Measurements from ENCODE around the gene FCHO2.

FCHO2 gene

GRCh38 chr5:73103870-73104299 is 148.0 kb downstream of the FCHO2 start:
- Histone ChIP-seq H3K9ac (ENCODE audit: low read length) (no peak overlapping the region), H3K4me3 (ENCODE audit: low read depth, low read length, poor library complexity, severe bottlenecking) (no peak overlapping the region), H3K4me2 (ENCODE audit: low read length) (no peak overlapping the region), H3K9me2 (ENCODE audit: low read depth, low read length) (no peaks in the 10 kb centered on the region), H3K9me3 (ENCODE audit: low read length) (no peaks in the 10 kb centered on the region), H2AFZ (ENCODE audit: low read length) (no peak overlapping the region), H3F3A (ENCODE audit: insufficient read depth, low read length) (no peaks in the 10 kb centered on the region), H3K36me3 (ENCODE audit: insufficient read depth, low read length) (no peaks in the 10 kb centered on the region), H3K27ac (ENCODE audit: low read depth, low read length, poor library complexity, severe bottlenecking) (no peak overlapping the region), H3K4me1 (ENCODE audit: insufficient read depth, low read length, severe bottlenecking) (peaks cover 17% of the 10 kb centered on the region), H3K79me2 (ENCODE audit: insufficient read depth, low read length) (no peaks in the 10 kb centered on the region), H4K20me1 (ENCODE audit: insufficient read depth, low read length) (no peaks in the 10 kb centered on the region), H3K27me3 (ENCODE audit: insufficient read depth, low read length) (no peaks in the 10 kb centered on the region)
- TF ChIP-seq EZH2 (IDR thresholded peaks at IDR 0.05; ENCODE audit: borderline replicate concordance, low read length) (no peak), CTCF (IDR thresholded peaks at IDR 0.05; ENCODE audit: low read length) (no peak)

GRCh38 chr5:73104326-73104725 is 148.5 kb downstream of the FCHO2 start:
- Histone ChIP-seq H3K9me2 (ENCODE audit: low read depth, low read length) (no peaks in the 10 kb centered on the region), H3F3A (ENCODE audit: insufficient read depth, low read length) (no peaks in the 10 kb centered on the region), H3K27me3 (ENCODE audit: insufficient read depth, low read length) (no peaks in the 10 kb centered on the region), H3K4me3 (ENCODE audit: low read depth, low read length, poor library complexity, severe bottlenecking) (no peak overlapping the region), H4K20me1 (ENCODE audit: insufficient read depth, low read length) (no peaks in the 10 kb centered on the region), H3K4me1 (ENCODE audit: insufficient read depth, low read length, severe bottlenecking) (peaks cover 13% of the 10 kb centered on the region), H2AFZ (ENCODE audit: low read length) (no peak overlapping the region), H3K79me2 (ENCODE audit: insufficient read depth, low read length) (no peaks in the 10 kb centered on the region), H3K9me3 (ENCODE audit: low read length) (no peaks in the 10 kb centered on the region), H3K27ac (ENCODE audit: low read depth, low read length, poor library complexity, severe bottlenecking) (no peak overlapping the region), H3K4me2 (ENCODE audit: low read length) (no peak overlapping the region), H3K9ac (ENCODE audit: low read length) (no peak overlapping the region), H3K36me3 (ENCODE audit: insufficient read depth, low read length) (no peaks in the 10 kb centered on the region)
- TF ChIP-seq CTCF (IDR thresholded peaks at IDR 0.05; ENCODE audit: low read length): no peak
- no peak for TF ChIP-seq EZH2 (IDR thresholded peaks at IDR 0.05; ENCODE audit: borderline replicate concordance, low read length)

GRCh38 chr5:73106335-73106734 is 150.5 kb downstream of the FCHO2 start:
- Histone ChIP-seq H3K9me3 (ENCODE audit: low read length) (no peaks in the 10 kb centered on the region), H3K4me3 (ENCODE audit: low read depth, low read length, poor library complexity, severe bottlenecking) (no peak overlapping the region), H2AFZ (ENCODE audit: low read length) (no peak overlapping the region), H4K20me1 (ENCODE audit: insufficient read depth, low read length) (no peaks in the 10 kb centered on the region), H3K4me1 (ENCODE audit: insufficient read depth, low read length, severe bottlenecking) (no peaks in the 10 kb centered on the region), H3K36me3 (ENCODE audit: insufficient read depth, low read length) (no peaks in the 10 kb centered on the region), H3K79me2 (ENCODE audit: insufficient read depth, low read length) (no peaks in the 10 kb centered on the region), H3F3A (ENCODE audit: insufficient read depth, low read length) (no peaks in the 10 kb centered on the region), H3K9me2 (ENCODE audit: low read depth, low read length) (no peaks in the 10 kb centered on the region), H3K9ac (ENCODE audit: low read length) (no peak overlapping the region), H3K27ac (ENCODE audit: low read depth, low read length, poor library complexity, severe bottlenecking) (no peak overlapping the region), H3K27me3 (ENCODE audit: insufficient read depth, low read length) (no peaks in the 10 kb centered on the region), H3K4me2 (ENCODE audit: low read length) (no peak overlapping the region)
- no peak for TF ChIP-seq EZH2 (IDR thresholded peaks at IDR 0.05; ENCODE audit: borderline replicate concordance, low read length)
- TF ChIP-seq CTCF (IDR thresholded peaks at IDR 0.05; ENCODE audit: low read length): no peak
